Forelimb muscle (tissue), 1 donor: ENCODE measurements around the gene NACC1. TPM values are rescaled to one million over a fixed set of nuclear protein-coding genes. Genes with fewer than 3 reads are reported as not detected.
A peak's percentile ranks its signal among the peaks of the same experiment; 100 is the strongest.

Experiments used
- DNase-seq: peaks from one replicate; pipeline ENCODE4 v3.0.0-alpha.2; 2013; ENCODE audit warnings: low read depth
- polyA plus RNA-seq: library from polyadenylated mRNA; unstranded; fragments of 120-200 nt; gene quantifications from one replicate; pipeline ENCODE4 v1.2.1, GENCODE V29; 2013; ENCODE audit not compliant: insufficient read length

The NACC1 gene
- polyA plus RNA-seq, 1 donor: 18.7 TPM

DNA sequence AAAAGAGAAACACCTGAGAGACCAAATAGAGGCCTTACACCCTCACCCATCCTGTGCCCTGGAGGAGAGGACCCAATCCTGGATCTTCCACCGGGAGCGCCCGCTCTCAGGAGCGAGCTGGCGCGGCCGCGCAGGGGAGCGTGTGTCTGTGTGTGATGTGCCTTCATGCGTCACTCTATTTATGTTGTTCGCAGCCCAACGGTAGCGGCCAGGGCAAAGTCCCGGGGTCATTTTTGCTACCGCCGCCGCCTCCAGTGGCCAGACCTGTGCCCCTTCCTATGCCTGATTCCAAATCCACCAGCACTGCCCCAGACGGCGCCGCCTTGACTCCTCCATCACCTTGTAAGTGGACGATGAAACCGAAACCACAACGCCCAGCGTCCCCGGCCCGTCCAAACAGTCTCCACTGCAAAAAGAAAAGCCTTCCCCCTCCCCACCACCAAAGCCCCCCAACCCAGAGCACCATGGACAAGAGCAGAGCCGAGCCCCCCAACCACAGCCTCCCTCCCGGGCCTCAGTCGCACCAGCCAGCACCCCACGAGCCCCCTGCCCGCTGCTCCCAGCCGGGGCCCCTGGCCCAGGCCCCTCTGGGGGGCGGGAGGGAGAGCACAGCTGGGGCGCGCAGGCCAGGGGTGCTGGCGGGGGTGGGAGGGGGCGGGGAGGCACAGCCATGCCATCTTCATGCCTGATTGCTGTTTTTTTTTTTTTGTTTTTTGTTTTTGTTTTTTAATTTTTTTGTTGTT lies 30.1 kb upstream of the NACC1 start:
- DNase-seq: no peak

DNA sequence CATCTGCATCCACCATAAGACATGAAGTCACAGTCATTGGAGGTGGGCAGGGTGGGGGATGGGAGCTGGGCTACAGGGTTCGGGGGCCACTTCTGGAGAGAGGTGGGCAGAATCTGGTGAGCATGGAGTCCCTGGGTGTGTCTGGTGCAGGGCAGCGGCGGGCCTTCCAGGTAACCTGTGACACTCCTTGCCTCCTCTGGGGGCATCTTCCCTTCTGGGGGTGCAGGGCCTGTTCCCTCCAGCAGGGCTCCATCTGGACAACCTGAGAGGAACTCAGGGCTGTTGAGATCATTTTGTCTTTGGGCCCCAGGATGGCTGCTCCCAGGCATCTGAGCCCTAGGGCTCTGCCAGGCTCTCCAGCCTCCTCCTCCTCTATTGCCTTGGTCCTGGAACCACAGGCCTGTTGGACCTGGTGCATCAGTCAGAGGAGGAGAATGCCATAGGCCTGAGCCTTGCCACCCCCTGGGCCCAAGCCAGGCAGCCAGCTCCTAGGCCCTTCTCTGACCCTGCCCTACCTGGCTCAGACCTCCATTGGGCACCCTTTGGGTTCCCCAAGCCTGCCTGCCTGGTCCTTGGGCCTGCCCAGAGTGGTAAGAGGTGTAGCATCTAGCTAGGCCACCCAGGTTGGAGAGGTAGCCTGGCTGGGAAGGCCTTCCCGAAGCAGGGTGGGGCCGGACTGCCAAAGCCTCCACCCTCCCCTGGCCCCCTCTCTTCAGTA lies 28.8 kb upstream of the NACC1 start:
- no peak for DNase-seq

DNA sequence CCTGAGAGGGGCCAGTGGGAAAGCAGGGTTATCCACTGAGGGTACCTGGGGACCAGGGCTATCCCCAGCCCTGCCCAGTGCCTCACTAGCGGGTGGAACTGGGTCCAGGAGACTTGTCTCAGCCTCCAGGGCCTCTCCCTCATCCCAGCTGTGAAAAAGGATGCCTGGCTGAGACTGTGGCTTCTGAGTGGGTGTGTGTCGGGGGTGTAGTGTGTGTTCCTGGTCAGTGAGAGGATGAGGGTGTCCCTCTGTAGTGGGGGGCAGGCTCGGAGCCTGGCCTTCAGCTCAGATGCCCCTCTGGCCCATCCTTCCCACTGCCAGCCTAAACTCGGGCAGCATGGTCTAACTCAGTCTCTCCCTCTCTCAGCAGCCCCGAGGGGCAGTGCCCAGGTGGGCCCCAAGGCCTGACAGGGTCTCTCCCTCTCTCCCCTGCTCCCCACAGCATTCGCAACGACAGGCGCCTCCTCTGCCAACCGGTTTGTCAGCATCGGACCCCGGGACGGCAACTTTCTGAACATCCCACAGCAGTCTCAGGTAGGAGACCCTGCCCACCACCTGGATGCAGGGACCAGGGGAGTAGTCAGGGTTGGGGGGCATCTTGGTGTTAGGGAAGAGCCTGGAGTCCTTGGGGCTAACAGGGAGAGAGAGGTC lies 28.1 kb upstream of the NACC1 start:
- DNase-seq: no peak

DNA sequence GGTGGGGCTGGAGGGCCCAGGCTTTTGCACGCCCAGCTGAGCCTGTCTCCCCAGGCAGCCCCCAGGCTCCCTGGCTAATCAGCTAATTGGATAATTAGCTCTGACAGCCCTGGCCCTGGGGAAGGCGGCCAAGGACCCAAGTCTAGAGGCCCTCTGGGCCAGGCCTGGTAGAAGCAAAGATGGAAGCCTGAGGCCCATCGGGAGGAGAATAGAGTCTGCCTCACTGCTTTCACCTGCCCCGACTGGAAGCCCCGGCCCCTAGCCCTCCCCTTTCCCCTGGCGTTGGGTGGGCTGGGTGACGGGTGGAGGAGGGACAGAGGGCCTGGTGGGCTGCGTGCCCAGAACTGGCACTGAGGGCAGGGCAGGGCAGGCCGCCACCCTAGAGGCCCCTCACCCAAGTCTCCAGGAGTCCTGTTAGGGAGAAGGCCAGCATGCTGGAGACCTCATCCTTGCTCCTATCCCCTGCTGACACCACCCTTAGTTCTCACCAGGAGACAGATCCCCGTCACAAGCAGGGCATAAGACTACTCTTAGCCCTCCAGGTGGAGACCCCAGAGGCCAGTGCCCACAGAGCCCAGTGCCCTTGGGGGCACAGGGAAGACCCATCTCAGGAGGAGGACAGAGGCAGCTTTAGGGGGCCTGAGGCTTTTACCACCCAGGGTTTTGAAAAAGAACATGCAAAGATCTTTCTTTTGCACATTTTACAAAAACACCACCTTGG lies 27.4 kb upstream of the NACC1 start:
- DNase-seq: no peak

DNA sequence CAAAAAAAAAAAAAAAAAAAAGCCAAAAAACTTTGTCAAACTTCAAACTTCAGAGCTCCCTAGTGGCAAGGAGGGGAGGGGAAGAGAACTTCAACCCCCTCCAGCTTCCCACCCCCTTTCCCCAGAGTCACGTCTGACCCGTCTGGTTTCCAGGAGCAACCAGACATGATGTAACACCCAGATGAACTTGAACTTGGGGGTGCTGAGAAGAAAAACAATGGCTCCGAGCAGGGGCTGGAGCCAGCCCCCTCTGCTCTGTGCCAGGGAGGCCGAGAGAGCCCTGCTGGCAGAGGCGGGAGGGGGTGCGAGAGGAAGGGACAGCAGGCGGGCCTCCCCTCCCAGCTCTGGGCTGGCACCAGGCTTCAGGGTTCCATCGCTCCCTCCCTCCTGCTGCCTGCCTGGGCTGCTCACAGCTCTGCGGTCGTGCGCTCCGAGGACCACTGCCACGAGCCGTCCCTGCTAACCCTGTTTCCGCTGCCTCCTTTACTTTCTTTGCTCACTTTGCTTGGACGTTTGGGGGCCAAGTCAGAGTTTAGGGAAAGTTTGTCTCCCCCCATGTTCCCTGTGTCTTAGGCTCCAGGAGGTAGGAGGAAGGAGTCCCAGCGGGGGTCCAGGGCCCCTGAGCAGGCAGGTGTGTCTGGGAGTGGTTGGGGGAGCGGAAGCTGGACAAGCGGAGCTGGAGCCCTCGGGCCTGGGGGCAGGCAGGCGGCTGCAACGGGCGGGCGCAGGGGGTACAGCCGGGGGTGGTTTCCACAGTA lies 26.5 kb upstream of the NACC1 start:
- peak; percentile 83 for DNase-seq

DNA sequence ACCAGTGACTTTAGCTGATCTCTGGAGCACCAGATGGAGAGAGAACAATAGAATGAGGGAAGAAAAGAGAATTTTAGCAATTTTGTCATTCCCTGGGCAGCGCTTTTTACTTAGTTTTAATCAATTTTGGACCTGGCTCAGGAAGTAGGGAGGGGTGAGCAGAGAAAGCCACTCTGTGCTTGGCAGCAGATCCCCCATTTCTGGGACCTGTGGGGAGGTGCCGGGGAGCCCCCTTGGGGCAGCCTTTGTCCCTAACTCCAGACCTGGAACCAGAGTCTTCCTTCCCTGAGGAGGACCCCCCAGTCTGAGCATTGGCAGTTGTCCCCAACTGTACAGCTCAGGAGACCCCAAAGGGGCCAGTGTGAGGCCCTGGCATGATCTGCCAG lies 25.9 kb upstream of the NACC1 start:
- DNase-seq: no peak

DNA sequence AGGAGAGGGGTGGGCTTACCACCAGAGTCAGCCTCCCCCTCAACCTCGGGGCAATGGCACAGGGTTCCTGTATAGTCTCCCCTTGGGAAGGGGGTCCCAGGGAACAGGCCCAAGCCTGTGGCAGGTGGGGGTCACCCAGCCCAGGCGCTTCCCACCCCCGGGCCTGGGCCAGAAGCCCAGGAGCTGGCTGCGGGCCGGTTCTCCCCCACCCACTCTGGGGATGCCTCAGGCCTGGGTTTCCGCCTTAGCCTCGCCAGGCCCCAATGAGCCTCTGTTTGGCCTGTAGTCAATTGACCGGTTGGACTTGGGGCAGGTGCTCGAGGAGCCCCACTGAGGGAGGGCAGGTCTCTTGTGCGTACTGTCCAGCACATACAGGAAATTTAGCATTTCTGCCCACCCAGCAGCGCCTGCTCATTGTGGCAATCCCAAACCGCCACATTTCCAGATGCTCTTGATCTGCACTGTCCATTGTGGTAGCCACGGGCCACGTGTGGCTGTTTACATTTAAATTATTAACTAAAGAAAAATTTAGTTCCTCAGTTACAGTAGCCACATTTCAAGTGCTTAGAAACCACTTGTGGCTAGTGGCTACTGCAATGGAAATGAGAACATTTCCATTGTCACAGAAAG lies 25.3 kb upstream of the NACC1 start:
- no peak for DNase-seq

DNA sequence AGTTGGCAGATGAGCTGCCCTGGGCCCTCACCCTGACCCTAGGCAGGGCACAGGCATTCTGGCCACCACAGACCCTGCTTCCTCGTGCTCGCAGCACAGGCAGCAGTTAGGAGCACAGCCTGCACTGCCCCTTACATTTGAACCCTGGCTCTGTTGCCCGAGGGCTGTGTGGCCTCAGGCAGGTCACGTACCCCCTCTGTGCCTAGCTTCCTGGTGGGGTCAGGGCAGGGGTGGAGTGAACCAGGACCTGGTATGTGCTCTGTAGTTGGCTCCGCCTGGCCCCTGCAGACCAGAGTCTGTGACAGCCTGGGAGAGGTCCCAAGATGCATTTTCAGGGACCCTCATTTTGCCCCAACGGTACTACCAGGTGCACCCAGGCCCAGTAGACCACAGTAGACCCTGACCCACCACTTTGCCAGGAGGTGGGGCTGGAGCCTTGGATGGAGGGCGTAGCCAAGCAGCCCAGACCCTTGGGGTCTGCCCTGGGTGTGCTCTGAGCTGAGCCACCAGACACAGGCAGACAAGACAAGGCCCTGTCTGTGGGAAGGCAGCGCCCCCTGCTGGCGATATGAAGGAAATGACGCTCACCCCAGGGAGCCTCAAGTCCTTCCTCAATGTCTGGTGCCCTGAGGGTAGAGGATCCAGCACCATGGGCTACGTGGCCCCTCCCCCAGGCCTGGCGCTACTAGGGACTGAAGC lies 24.5 kb upstream of the NACC1 start:
- DNase-seq: no peak

DNA sequence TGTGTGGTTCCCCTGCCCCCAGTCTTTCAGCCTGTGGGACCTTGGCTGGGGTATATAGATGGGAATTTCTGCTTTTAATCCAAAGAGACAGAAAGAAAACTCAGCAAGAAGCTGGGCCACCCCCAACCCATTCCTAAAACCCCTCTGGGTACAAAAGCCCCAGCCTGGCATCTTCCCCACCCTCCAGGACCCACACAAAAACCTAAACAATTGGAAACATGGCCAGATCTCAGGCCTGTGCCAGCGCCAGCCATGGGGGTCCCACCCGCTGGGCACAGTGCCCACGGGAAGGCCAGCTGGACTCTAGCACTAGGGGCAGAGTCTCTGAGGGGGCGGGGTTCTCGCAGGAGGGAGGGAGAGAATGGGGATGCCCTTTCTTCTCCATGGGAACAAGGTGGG lies 24.0 kb upstream of the NACC1 start:
- DNase-seq: no peak

DNA sequence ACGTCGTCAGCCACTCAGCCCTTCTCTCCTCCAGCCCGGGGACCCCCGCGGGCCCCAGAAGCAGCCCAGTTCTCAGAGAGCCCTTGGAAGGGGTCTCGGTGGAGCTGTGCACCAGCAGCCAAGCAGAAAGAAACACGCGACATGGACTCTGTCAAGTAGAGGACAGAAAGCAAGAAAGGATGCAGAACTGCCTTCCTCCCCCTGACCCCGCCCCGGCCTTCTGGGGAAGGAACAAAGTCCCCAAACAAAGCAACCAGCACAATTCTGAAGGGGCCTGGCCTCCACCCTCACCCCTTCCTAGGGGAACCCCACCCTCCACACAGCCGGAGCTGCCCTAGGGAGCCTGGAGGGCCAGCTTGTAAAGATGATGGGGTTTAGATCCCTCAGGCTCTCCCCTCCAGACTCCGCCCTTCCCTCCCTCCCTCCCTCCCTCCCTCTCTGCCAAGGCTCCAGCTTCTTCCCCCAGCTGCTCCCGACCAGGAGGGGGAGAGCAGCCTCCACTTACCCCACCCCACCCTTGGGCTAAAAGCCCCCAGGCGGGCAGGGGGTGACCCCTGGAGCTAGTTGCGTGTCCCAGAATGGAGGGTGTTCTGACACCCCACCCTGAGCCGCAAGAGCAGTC lies 23.2 kb upstream of the NACC1 start:
- DNase-seq: no peak

DNA sequence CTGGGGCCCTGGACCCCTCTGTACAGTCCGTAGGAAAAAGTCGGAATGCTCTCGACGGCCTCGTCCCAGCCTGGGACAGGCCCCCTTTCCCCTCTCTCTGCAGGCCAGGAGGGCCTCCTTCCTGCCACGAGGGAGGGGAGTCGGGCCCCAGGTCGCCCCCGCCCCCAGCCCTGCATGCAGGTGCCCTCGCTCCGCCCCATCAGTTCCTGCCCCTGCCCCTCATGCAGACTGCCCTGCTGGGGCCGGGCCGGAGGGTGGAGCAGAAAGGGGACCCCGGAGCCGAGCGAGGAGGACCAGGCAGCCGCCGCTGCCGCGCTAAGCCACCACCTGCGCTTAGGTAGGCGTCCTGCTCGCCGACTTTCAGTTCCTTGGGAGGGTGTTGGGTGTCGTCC lies 22.7 kb upstream of the NACC1 start:
- DNase-seq: no peak

DNA sequence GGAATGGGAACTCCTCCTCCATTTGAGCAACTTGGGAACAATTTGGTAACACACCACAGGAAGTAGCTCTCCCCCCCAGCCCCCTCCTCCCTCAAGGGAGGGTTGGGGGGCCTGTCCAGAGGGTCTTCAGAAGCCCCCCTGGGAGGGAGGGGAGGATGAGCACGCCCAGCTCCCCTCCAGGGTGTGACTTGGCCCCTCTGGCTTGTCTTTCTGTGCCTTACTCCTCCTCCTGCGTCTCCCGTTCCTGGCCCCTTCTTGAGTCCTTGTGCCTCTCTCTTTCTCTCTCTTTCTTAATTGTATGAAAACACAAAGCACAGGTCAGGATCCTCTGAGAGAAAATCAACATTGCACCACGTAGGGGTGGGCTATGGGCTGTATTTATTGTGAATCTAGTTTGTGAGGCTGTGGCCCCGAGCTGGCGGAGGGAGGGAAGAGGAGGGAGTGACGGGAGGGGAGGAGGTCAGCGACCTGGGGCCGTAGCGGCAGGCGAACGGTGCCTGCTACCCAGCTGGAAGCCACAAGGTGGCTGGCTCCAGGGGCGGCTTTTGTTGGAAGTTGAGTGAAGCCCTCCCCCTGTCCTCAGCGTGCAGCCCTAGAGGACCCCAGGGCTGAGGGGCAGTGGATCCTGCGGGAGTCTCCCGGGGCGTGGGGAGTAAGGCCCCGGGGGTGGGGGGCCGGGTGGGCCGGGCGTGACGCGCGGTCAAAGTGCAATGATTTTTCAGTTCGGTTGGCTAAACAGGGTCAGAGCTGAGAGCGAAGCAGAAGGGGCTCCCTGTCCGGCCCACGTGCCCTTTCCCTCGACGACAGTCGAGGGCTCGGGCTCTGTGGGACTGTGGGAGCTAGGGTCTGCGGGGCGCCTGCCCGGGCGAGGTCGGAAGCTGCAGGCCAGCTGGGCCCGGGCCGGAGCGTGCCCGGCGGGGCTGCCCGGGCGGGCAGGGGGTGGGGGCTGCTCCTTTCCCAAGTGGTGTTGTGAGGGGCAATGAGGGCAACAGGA lies 21.8 kb upstream of the NACC1 start:
- no peak for DNase-seq

DNA sequence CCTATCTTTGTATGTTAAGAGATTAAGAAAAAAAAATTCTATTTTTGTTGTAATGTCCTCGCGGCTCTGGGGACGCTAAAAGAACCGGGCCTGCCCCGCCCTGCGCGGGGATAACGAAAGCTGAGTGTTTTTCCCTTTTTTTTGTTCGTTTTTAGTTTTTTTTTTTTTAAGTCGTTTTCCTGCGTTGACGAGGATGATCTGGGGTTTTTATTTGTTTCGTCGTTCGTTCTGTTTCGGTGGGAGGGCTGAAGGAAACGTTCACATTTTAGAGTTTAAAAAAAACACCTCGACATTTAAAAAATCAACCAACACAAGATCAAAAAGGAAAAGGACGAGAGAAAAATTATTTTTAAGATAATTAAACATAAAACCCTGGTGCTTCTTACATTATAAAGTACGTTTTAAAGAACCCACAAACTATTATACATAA lies 21.0 kb upstream of the NACC1 start:
- no peak for DNase-seq

DNA sequence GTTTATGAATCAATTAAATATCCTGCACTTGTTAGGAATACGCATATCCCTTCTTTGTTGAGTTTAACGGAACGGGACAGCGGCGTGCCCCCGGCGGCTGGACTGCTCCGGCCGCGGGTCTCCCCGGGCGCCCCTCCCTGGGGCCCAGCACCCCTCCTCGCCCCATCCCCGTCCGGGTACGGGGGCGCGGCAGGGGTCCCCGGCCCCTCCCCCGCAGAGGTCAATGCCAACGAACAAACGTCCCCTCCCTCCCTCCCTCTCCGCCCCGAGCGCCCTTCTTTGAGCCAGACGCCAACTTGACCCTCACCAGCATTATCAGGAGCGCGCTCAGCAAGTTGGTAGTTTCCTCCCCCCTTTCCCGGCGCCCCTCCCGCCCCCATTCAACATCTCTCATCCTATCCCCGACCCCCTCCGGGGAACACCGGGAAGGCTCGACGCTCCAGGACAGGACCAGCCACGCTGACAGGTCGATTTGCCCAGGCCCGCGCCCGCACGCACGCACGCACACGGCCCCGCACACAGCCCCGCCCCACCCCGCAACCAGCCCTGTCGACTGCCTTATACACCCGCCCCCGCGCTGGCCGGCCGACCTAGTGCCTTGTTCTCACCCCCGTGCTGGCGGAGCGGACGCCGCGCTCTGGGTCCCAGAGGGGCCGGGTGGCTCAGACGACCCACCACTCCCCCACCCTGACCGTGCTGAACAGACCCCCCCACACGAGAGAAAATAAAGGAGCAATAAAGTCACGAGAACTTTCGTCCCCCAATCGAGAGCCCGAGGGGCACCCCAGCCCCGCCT lies 20.4 kb upstream of the NACC1 start:
- DNase-seq: no peak

DNA sequence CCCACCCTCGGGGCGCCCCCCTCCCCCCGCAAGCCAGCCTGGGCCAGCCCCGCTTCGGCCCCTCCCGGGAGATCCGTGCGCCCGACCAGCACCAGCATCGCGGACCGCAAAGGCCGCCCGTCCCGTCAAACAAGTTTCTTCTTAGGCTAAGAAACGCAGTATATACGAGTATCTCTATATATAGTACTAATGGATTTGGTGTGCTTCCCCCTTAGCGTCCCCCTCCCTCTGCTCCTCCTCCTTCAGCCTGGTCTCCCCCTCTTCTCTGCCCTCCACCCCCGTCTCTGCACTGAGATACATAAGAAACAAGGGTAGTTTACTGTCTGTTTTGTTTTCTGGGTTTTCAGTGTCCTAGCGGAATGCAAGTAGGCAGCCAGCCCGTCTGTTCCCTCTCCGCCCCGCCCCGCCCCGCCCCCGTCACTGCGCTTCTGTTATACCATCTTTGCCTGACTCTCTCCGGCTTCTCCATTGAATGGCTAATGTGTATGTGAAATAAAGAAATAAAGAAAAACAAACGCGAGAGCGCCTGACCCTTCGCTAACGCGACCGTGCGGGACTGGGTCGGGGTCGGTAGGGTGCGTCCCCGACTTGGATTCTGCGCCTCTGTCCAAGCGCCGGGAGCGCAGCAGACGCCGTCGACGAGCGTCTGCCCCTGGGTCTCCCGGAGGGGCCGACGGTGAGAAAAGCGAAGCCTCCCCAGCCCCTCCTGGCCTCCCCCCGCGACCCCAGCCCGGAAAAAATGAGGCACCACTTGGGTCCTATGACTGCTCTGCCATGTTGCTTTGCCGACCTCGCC lies 19.6 kb upstream of the NACC1 start:
- DNase-seq: no peak

DNA sequence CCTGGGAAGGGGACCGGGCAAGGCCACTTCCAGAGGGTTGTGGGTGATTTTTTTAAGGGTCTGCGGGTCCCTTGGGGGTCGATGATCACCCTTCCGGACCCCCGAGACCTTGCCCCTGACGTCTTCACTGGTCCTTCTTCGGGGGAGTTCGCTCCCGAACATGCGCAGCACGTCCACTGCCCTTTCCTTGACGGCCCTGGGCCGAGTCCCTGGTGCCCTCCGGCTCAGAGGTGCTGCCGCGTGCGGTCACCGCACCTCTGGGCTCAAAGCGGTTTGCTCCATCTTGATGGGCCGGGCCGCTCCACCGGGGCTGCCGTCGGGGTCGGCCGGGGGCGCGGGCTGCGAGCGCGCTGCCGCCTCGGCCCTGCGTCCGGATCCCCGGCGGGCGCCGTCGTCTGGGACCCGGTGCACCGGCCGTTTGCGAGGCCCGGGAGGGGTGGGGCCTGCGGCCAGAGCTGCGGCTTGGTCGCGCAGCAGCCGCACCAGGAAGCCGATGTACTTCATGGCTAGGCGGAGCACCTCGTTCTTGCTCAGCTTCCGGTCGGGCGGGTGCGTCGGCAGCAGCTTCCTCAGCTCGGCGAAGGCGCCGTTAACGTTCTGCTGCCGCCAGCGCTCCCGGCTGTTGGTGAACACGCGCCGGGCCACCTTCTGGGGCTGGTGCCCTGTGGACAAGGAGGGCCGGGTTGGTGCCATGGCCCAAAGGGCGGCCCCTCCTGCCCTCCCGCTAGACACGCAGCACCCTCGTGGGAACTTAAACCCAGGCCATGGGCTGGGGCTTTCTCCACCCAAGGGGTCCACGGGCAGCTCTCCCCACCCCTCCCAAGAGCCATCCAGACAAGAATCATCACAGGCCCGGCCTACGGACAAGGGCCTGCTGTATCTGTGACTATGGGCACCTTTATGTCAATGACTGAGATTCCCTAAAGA lies 18.7 kb upstream of the NACC1 start:
- DNase-seq: no peak
